ENCODE results near the gene USP43.
"Not testable (repeated sequence)": the region's sequence is repeated elsewhere in the genome, so short reads cannot be mapped to it uniquely, and the experiment has no call there.

USP43 gene

GRCh38 chr17:9644910-9645751 lies at the start of gene USP43:
TSS of gene USP43 (plus strand) at chr17:9645517. CDS start at chr17:9645633, 116 bp downstream.
- DNase-seq: peak; percentile 21

DNA sequence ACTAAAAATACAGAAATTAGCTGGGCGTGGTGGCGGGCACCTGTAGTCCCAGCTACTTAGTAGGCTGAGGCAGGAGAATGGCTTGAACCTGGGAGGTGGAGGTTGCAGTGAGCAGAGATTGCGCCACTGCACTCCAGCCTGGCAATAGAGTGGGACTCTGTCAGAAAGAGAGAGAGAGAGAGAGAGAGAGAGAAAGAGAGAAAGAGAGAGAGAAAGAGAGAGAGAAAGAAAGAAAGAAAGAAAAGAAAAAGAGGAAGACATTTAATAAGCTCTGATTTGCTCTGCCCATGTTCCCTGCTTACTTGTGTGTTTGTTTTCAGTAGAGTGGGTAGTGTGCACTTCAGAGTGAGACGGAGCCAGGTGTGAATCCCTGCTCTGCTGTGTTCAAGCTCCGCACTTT lies 47.7 kb upstream of the USP43 start:
- DNase-seq: not testable (repeated sequence)

DNA sequence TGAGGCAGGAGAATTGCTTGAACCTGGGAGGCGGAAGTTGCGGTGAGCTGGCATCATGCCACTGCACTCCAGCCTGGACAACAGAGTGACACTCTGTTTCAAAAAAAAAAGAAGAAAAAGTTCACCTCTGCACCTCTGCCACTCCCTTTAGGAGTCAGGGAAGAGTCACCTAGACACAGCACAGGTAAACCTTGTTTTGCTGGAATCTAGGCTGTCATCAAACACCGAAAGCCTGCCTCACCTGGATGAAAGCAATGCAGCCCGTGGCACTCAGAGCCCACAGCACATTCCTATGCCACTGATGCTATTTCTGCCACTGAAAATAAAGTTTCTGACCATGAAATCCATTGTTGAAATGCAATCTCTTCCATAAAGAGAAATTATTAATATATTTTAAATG lies 46.7 kb upstream of the USP43 start:
- DNase-seq: no peak

- not testable (repeated sequence) for DNase-seq
These were observed 40.7 kb upstream of the USP43 start for GRCh38 chr17:9604583-9604982.

GRCh38 chr17:9606453-9606852 lies 38.9 kb upstream of the USP43 start:
- DNase-seq: no peak

- not testable (repeated sequence) for DNase-seq
These were observed 38.3 kb upstream of the USP43 start for GRCh38 chr17:9607058-9607457.

DNA sequence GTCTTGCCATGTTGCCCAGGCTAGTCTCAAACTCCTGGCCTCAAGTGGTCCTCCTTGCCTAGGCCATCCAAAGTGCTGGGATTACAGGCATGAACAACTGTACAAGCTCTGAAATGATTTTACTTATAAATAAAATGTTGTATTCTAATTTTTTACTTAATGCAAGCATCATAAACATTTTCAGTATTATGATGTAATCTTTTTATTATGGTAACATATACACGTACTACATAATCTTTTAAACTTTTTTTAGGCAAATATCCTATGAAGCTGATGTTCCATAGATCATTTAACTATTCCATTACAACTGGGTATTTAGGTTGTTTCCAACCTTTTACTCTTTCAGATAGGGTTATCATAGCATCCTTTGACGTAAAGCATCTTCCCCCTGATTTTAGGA lies 33.8 kb upstream of the USP43 start:
- no peak for DNase-seq

DNA sequence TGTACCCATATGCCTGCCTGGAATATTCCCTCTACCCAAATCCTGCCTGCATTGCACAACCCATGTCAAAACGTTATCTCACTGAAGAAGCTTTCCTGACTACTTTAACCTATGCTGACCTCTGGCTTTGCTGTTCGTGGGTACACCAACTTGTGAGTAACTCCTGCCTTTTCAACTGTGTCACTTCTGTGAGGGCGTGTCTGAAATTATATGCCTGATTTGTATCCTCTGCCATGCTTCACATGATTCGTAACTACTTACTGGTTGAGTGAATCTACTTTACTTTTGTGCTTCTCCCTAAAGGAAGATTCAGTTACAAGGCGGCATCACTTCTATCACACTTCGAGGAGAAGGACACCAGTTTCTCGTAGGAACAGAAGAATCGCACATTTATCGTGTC lies 33.3 kb upstream of the USP43 start:
- DNase-seq: no peak

DNA sequence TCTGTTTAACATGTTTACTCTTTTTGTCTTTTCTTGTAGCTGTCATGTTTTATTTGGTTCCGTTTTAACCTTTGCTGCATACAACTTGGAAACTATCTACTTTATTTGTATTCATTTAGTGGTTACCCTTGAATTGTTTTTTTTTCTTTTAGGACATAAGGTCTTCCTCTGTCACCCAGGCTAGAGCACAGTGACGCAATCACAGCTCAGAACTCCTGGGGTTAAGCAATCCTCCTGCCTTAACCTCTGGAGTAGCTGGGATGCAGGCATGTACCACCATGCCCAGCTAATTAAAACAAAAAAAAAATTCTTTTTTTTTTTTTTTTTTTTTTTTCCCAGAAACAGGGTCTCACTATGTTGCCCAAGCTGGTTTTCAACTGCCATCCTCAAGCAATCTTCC lies 29.8 kb upstream of the USP43 start:
- no peak for DNase-seq

DNA sequence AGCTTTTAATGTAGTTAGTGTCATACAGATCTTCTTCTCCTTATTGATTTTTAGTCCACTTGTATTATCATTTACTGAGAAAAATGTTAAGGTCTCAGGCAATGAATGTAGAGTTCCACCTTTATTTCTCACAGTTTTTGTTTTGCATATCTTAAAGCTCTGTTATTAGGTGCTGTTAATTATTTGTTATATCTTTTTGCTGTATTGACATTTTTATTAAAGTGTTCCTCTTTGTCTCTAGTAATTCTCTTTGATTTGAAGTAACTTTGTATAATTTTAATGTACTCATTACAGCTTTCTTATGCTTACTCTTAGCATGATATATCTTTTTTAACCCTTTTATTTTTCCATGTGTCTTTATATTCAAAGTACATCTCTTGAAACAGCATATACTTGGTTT lies 22.4 kb upstream of the USP43 start:
- DNase-seq: no peak

GRCh38 chr17:9628509-9628908 lies 16.8 kb upstream of the USP43 start:
- no peak for DNase-seq

DNA sequence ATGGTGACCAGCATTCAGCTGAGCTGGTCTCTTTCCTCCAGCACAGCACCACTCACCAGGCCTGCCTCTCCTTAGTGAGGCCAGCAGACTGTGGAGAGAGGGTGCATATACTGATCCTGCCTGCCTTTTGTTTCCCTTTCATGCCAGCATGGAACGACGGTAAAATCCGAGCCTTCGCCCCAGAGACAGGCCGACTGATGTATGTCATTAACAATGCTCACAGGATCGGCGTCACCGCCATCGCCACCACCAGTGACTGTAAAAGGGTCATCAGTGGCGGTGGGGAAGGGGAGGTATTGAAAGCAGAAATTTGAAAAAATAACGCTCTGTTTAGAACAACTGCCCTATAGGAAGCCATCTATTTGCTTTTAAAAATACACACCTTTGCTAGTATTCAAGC lies 12.6 kb upstream of the USP43 start:
- DNase-seq: no peak

DNA sequence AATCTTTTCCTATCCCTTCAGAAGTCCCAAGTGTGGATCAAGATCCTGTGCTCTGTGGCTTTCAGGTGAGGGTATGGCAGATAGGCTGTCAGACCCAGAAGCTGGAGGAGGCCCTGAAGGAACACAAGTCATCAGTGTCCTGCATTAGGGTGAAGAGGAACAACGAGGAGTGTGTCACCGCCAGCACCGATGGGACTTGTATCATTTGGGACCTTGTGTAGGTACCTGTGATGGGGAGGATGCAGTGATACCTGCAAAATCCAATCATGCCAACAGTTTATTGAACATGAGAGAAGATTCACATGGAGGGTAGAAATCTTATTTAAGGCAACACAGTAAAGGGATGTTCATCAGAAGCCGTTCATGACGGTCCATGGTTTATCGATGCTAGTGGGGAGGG lies 10.0 kb upstream of the USP43 start:
- no peak for DNase-seq

DNA sequence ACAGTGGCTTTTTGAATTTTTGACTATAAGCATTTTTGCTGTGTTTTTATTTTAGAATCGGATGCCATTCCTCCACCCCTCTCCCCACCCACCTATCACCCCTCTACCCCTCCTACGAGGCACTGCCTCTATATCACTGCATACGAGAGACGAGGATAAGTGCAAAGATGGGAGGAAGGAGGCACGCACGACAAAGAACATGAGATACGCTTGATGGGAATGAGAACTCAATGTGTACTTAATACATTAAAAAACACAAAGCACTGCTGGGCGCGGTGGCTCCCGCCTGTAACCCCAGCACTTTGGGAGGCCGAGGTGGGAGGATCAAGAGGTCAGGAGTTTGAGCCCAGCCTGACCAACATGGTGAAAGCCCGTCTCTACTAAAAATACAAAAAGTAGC lies 8.8 kb upstream of the USP43 start:
- DNase-seq: no peak

DNA sequence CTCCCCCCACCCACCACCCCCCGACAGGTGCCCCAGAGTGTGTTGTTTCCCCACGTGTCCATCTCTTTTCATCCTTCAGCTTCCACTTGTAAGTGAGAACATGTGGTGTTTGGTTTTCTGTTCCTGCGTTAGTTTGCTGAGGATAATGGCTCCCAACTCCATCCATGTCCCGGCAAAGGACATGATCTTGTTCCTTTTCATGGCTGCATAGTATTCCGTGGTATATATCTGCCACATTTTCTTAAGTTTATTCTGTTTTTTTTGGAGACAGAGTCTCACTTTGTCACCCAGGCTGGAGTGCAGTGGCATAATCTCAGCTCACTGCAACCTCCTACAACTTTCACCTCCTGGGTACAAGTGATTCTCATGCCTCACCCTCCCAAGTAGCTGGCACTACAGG lies 4.9 kb upstream of the USP43 start:
- not testable (repeated sequence) for DNase-seq

DNA sequence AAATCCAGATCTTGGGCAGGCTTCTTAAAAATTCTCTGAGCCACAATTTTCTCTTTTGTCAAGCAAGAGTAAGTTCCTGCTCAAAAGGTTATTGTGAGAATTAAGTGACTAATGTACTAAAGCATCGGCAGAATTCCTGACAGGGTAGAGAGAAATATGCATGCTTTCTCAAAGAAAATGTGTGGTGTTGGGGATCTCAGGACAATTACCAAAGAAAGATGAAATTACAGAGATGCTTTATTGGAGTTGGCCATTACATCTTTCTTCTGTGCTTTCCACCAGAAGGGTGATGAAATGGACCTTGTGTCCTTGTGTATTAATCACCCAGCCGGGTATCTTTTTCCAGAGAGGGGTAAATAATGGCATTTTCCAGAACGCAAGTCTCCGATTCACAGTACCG lies 1.7 kb upstream of the USP43 start:
- DNase-seq: no peak

DNA sequence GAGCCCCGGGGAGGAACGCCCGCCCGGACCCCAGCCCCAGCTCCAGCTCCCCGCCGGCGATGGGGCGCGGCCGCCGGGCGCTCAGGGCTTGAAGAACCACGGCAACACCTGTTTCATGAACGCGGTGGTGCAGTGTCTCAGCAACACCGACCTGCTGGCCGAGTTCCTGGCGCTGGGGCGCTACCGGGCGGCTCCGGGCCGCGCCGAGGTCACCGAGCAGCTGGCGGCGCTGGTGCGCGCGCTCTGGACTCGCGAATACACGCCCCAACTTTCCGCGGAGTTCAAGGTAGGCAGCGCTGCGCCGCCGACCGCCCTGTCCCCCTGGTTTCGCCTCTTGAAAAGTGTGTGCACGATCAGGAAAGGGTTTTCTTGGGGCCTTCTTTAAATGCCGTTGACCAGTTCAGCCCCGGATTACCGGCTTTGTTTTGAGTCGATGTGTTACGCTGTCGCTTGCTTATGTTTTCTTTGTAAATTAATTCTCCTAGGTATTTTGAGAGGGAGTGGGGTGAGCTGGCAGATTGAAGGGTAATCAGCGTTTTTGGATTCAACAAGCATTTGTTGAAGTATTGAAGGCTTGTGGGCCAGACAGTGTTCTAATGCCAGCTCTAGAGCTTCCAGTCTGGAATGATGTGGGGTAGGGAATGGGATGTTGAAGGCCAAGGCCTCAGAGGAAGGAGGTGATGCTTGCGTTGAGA lies 681 bp downstream of the USP43 start:
- peak; percentile 41 for DNase-seq

DNA sequence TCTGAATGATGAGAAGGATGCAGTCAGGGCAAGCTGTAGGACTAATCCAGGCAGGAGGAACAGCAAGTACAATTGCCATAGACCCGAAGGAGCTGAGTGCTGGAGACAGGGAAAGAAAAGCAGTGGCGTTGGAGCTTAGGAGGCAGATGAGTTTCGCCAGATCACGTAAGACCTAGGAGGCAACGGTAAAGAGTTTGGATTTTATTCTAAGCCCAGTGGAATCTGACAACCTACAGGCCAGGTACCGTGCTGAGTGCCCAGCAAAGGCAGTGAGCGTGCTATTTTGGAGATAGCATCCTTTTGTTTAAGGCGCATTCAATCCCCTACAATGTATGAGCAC lies 1.2 kb downstream of the USP43 start:
- DNase-seq: no peak

- no peak for DNase-seq
These were observed 1.7 kb downstream of the USP43 start for GRCh38 chr17:9647014-9647413.

DNA sequence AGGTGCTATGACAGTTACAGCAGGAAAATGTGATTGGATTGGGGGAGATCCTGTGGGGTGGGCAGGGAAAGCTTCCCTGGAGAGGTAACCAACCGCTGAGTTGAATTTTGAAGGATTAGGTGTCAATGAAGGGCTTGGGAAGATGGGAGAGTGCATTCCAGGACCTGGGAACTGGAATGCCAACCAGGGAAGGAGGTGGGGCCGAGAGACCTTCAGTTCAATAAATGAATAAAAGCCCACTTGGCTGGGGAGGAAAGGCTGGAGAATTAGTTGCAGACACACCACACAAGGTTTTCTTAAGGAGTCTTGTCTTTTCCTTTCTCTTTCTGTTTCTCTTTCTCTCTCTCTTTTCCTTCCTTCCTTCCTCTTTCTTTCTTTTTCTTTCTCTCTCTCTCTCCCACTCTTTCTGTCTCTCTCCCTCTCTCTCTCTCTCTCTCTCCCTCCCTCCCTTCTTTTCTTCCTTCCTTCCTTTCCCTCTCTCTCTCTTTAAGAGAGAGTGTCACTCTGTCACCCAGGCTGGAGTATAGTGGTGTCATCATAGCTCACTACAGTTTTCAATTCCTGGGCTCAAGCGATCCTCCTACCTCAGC lies 3.3 kb downstream of the USP43 start:
- no peak for DNase-seq

GRCh38 chr17:9658593-9659211 lies 13.4 kb downstream of the USP43 start:
- DNase-seq: peak; percentile 52

GRCh38 chr17:9661027-9661426 lies 15.7 kb downstream of the USP43 start:
- DNase-seq: no peak

GRCh38 chr17:9663511-9663910 lies 18.2 kb downstream of the USP43 start:
- DNase-seq: not testable (repeated sequence)

All from right hindlimb (tissue), 1 donor.